ENCODE measurements around the gene NTN3. TPM values are rescaled to one million over a fixed set of nuclear protein-coding genes. Genes with fewer than 3 reads are reported as not detected.
A peak's percentile ranks its signal among the peaks of the same experiment; 100 is the strongest.

NTN3 gene
- total and polyA plus RNA-seq, 2 of the 4 experiments (the other 2 are of a cell fraction), result 0.18 to 0.38 TPM

- in situ Hi-C loops (cut with MboI; ENCODE audit: low sequenced_read_pairs) (no loop called here), intact Hi-C loops (cut with micrococcal nuclease) (no loop called here)
Observed at GRCh38 chr16:2489581-2489980, 18.5 kb downstream of the NTN3 start.

More at GRCh38 chr16:2489581-2489980, 18.5 kb downstream of the NTN3 start:
- H4K8ac ChIP-seq (ENCODE audit: low read depth in 2 of 2, low read length in 2 of 2), result no peak overlapping the region
- H3K4me1 ChIP-seq (ENCODE audit: control insufficient read depth, insufficient read depth, low read length), result peaks cover 11% of the 10 kb centered on the region
- peaks cover 2% of the 10 kb centered on the region; the same call in 1 of the 2 replicates for H3K36me3 ChIP-seq (ENCODE audit: control insufficient read depth, insufficient read depth, low read length)
- no peak overlapping the region for H3K23ac ChIP-seq (ENCODE audit: low read depth, low read length)
- 93% methylated on average over 14 of the region's 16 CpGs; no CpG with 5 or more reads in 1 of the 2 experiments for WGBS, 2 experiments (ENCODE audit: extremely low coverage in 2 of 2, insufficient read length in 1 of 2)
- H2BK5ac ChIP-seq (ENCODE audit: low read depth, low read length, poor library complexity, severe bottlenecking), result no peak overlapping the region
- H4K20me1 ChIP-seq (ENCODE audit: insufficient read depth, low read length), result peaks cover 20% of the 10 kb centered on the region
- H3K14ac ChIP-seq (replicated peaks; ENCODE audit: low read depth, low read length), result no peak overlapping the region
- ATAC-seq (ENCODE audit: low read depth) (no peak), DNase-seq (no peak)
- no peak overlapping the region for H2AFZ ChIP-seq (replicated peaks; ENCODE audit: low read length, poor library complexity)
- H2AK5ac ChIP-seq (ENCODE audit: low read depth, low read length), result no peak overlapping the region
- ChIA-PET POLR2A (ENCODE audit: unreplicated experiment) (no interaction called here), CTCF (interaction anchor here (1.0 kb wide), 1 partner anchor 12 kb away, joined by 3 read pairs; no protein-coding TSS in a partner anchor)
- H2BK15ac ChIP-seq (ENCODE audit: low read depth, low read length), result no peak overlapping the region
- H3K56ac ChIP-seq (ENCODE audit: extremely low read depth, insufficient read depth, low read length), result no peak overlapping the region
- TF ChIP-seq NFE2L2 (IDR thresholded peaks at IDR 0.05; ENCODE audit: low read depth, low read length), result no peak
- no peak for TF ChIP-seq RFX5 (IDR thresholded peaks at IDR 0.05; ENCODE audit: low read depth, low read length)
- TF ChIP-seq CHD1 (IDR thresholded peaks at IDR 0.05; ENCODE audit: low read depth, low read length), result no peak
- no peak for TF ChIP-seq CTCF (conservative IDR thresholded peaks at IDR 0.05; ENCODE audit: low read depth, low read length)
- TF ChIP-seq POLR2A (IDR thresholded peaks at IDR 0.05; ENCODE audit: low read depth, low read length), result no peak
- no peak for TF ChIP-seq FOS (IDR thresholded peaks at IDR 0.05; ENCODE audit: low read depth, low read length)
- no peak for TF ChIP-seq MXI1 (IDR thresholded peaks at IDR 0.05; ENCODE audit: borderline replicate concordance, low read depth, low read length)
- no peak for TF ChIP-seq SMC3 (IDR thresholded peaks at IDR 0.05; ENCODE audit: low read depth, low read length)
- TF ChIP-seq ELK1 (IDR thresholded peaks at IDR 0.05; ENCODE audit: borderline replicate concordance, low read depth, low read length), result no peak
- no peak for TF ChIP-seq RCOR1 (IDR thresholded peaks at IDR 0.05; ENCODE audit: insufficient replicate concordance, low read length)
- TF ChIP-seq MAZ (IDR thresholded peaks at IDR 0.05; ENCODE audit: borderline replicate concordance, low read depth, low read length), result no peak
- no peak for TF ChIP-seq RAD21 (IDR thresholded peaks at IDR 0.05; ENCODE audit: low read length)
- no peak overlapping the region for H4K5ac ChIP-seq (ENCODE audit: low read depth, low read length)
- peaks cover 4% of the 10 kb centered on the region; the same call in 1 of the 2 replicates for H3K9me1 ChIP-seq (ENCODE audit: insufficient read depth, low read length)
- H2AK9ac ChIP-seq (replicated peaks; ENCODE audit: low read depth, low read length, poor library complexity), result peak overlapping the region; percentile 0
- no peak overlapping the region for H2BK20ac ChIP-seq (ENCODE audit: low read depth, low read length)
- no peaks in the 10 kb centered on the region for H3K9me3 ChIP-seq (ENCODE audit: control insufficient read depth, insufficient read depth, low read length)
- H4K91ac ChIP-seq (ENCODE audit: insufficient read depth, low read depth, low read length), result no peak overlapping the region
- H3K79me1 ChIP-seq (ENCODE audit: low read depth in 1 of 2, low read length in 2 of 2), result peaks cover 16 to 58% of the 10 kb centered on the region in 2 experiments
- dilution Hi-C loops (cut with HindIII; ENCODE audit: low sequenced_read_pairs, unreplicated experiment), result no loop called here
- no peak overlapping the region for H3K9ac ChIP-seq (ENCODE audit: low read depth, low read length)
- no peak overlapping the region for H3K4ac ChIP-seq (ENCODE audit: low read depth, low read length)
- no peak overlapping the region for H3K18ac ChIP-seq (ENCODE audit: low read depth, low read length)
- H2BK120ac ChIP-seq (ENCODE audit: low read depth, low read length), result no peak overlapping the region
- H3K27me3 ChIP-seq (ENCODE audit: control insufficient read depth, insufficient read depth, low read length), result no peaks in the 10 kb centered on the region
- no peak overlapping the region for H3K4me2 ChIP-seq (ENCODE audit: low read depth, low read length)
- no peak overlapping the region for H3K4me3 ChIP-seq (ENCODE audit: insufficient read depth, low read depth, low read length)
- H3K27ac ChIP-seq (ENCODE audit: insufficient read depth, low read length), result no peak overlapping the region
- no TSS peak for BruUV-seq (replicated peaks)

Data from IMR-90 (cell line).